ENCODE data around the gene SHISA5. TPM values are rescaled to one million over a fixed set of nuclear protein-coding genes. Genes with fewer than 3 reads are reported as not detected.
A peak's percentile ranks its signal among the peaks of the same experiment; 100 is the strongest.
"Not testable (repeated sequence)": the region's sequence is repeated elsewhere in the genome, so short reads cannot be mapped to it uniquely, and the experiment has no call there.

SHISA5 gene, protein sequence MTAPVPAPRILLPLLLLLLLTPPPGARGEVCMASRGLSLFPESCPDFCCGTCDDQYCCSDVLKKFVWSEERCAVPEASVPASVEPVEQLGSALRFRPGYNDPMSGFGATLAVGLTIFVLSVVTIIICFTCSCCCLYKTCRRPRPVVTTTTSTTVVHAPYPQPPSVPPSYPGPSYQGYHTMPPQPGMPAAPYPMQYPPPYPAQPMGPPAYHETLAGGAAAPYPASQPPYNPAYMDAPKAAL
- 32.4 TPM for total RNA-seq

DNA sequence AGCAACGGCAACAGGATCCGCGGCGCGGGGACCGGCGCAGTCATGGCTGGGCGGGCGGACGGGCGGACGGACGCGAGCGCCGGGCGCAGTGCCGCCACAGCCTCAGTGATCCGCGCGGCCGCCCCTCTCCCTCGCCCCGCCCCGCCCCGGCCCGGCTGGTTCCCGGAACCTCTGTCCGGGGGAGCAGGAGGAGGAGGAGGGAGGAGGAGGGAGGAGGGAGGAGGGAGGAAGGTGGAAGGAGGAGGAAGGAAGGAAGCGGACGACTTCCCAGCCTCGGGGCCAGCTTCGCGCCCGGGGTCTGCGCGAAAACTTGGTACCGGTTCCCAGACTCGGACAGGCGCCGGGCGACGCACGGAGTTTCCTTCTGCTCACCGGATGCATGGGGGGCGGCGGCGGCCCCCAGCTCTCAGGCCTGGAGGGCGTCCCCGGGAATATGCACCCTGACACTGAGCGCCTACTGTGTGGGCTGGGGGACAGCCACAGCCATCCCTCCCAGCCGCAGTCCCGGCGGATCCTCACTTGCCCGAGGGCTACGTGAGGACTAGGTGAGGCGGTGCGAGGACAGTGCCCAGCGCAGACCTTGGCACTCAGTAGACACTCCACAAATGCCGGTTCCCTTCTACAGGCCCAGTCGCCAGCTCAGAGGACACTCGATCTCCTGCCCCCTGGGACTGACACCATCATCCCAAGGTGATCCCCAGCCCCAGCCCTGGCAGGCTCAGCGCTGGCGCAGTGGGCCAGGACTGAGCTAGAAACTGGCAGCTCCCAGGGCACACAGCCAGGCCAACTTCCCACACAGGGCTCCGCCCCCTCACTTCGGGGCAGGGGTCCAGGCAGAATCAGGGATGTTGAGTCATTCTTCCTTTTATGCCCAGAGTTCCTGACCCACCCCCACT lies at the start of gene SHISA5:
TSS of gene SHISA5 (minus strand) at position 124 of the 896 bp plus-strand sequence. CDS start at position 44, 80 bp downstream.
- H3K4me1 ChIP-seq (ENCODE audit: control insufficient read depth in 3 of 3, insufficient read depth in 3 of 3, low read length in 3 of 3): peaks cover 27 to 41% (median 33%) of the 10 kb centered on the region in 3 donors
- peak within 1 kb of the TSS; percentile 77 to 81 (median 81) for H3K4me3 ChIP-seq (ENCODE audit: low read length in 3 of 3)
- peak within 1 kb of the TSS; percentile 79 to 80 (median 80) for H3K9ac ChIP-seq (ENCODE audit: low read depth in 1 of 3, low read length in 3 of 3)
- no peaks in the 10 kb centered on the region for H3K9me3 ChIP-seq (ENCODE audit: control insufficient read depth in 3 of 3, low read length in 3 of 3)
- H3K27ac ChIP-seq (ENCODE audit: low read depth, low read length): peak within 1 kb of the TSS; percentile 92
- peaks cover 2 to 5% (median 2%) of the 10 kb centered on the region in 3 donors for H3K36me3 ChIP-seq (ENCODE audit: control insufficient read depth in 3 of 3, insufficient read depth in 3 of 3, low read length in 3 of 3)
- no peaks in the 10 kb centered on the region for H3K27me3 ChIP-seq (ENCODE audit: control insufficient read depth in 3 of 3, insufficient read depth in 3 of 3, low read length in 3 of 3)

DNA sequence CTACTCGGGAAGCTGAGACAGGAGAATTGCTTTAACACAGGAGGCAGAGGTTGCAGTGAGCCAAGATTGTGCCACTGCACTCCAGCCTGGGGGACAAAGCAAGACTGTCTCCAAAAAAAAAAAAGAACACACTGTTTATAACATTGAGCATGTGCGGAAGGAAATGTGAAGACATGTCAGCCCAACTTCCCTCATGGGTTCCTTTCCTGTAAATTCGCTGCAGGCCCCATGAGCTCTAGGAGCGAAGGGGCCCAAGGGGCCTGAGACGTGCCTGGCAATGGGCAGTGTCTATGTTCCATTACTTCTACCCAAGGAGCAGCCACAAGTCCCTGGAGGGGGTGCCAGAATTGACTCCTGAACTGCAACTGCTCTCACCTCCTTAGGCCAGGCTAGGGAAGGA lies 49.4 kb upstream of the SHISA5 start:
- Histone ChIP-seq H3K36me3 (ENCODE audit: control insufficient read depth in 3 of 3, insufficient read depth in 3 of 3, low read length in 3 of 3) (no peaks in the 10 kb centered on the region), H3K27ac (ENCODE audit: low read depth, low read length) (no peak overlapping the region), H3K9ac (ENCODE audit: low read depth in 1 of 3, low read length in 3 of 3) (no peak overlapping the region), H3K4me1 (ENCODE audit: control insufficient read depth in 3 of 3, insufficient read depth in 3 of 3, low read length in 3 of 3) (peaks cover 21 to 24% (median 21%) of the 10 kb centered on the region in 3 donors), H3K9me3 (ENCODE audit: control insufficient read depth in 3 of 3, low read length in 3 of 3) (no peaks in the 10 kb centered on the region), H3K27me3 (ENCODE audit: control insufficient read depth in 3 of 3, insufficient read depth in 3 of 3, low read length in 3 of 3) (no peaks in the 10 kb centered on the region), H3K4me3 (ENCODE audit: low read length in 3 of 3) (no peak overlapping the region)

DNA sequence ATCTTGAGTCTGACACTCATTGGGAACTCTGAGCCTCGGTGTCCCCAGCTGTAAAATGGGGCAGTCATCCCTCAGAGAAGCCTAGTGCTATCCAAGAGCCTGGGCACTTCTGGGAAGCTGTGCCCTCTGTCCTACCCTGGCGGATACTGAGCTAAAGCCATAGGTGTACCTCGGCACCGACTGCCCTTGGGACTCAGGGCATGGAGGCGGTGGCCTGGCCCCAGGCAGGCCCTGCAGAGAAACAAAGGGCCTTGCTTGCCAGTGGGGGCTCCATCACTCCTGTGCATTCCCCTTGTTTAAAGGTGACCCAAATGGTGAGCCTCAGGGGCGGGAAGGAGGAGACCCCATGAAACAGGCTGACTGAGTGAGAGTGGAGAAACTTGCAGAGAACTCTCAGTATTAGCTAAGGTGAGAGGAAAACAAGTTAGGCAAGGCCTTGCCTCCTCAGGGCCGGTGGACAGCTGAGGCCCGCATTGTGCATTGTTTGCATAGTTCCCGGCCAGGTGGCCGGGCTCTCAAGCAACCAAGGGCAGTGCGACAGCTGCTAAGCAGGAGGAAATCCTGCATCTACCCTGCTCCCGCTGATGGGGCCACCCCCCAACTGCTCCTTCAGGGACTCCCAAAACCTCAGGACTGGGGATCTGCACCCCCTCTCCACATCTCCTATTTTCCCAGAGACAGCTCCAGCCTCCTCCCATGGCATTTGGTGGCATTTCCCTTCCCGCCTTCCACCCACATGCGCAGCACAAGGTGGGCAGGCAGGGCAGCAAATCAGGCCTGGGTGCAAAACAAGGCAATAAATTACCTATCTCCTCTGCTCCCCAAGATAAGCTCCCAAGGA lies 48.4 kb upstream of the SHISA5 start:
- Histone ChIP-seq H3K9me3 (ENCODE audit: control insufficient read depth in 3 of 3, low read length in 3 of 3) (no peaks in the 10 kb centered on the region), H3K27ac (ENCODE audit: low read depth, low read length) (no peak overlapping the region), H3K4me3 (ENCODE audit: low read length in 3 of 3) (no peak overlapping the region), H3K4me1 (ENCODE audit: control insufficient read depth in 3 of 3, insufficient read depth in 3 of 3, low read length in 3 of 3) (peaks cover 13 to 16% (median 14%) of the 10 kb centered on the region in 3 donors), H3K36me3 (ENCODE audit: control insufficient read depth in 3 of 3, insufficient read depth in 3 of 3, low read length in 3 of 3) (peaks cover 0 to 2% (median 0%) of the 10 kb centered on the region in 3 donors), H3K27me3 (ENCODE audit: control insufficient read depth in 3 of 3, insufficient read depth in 3 of 3, low read length in 3 of 3) (no peaks in the 10 kb centered on the region), H3K9ac (ENCODE audit: low read depth in 1 of 3, low read length in 3 of 3) (no peak overlapping the region)

DNA sequence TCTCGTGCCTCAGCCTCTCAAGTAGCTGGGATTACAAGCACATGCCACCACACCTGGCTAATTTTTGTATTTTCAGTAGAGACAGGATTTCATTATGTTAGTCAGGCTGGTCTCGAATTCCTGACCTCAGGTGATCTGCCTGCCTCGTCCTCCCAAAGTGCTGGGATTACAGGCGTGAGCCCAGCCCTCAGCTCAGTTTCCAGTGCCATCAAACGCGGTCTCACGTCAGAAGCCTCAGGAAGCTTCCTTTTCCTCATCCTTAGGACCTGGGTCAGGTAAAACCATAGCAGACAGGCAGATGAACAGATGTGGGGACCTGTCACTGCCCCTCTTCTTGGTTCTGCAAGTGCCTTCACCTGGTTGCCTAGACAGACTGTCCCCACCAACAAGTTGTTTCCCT lies 47.7 kb upstream of the SHISA5 start:
- H3K4me3 ChIP-seq (ENCODE audit: low read length in 3 of 3); H3K9ac ChIP-seq (ENCODE audit: low read depth in 1 of 3, low read length in 3 of 3); H3K27me3 ChIP-seq (ENCODE audit: control insufficient read depth in 3 of 3, insufficient read depth in 3 of 3, low read length in 3 of 3); H3K27ac ChIP-seq (ENCODE audit: low read depth, low read length); H3K36me3 ChIP-seq (ENCODE audit: control insufficient read depth in 3 of 3, insufficient read depth in 3 of 3, low read length in 3 of 3); H3K9me3 ChIP-seq (ENCODE audit: control insufficient read depth in 3 of 3, low read length in 3 of 3): not testable (repeated sequence)
- peaks cover 9 to 12% (median 10%) of the 10 kb centered on the region in 3 donors for H3K4me1 ChIP-seq (ENCODE audit: control insufficient read depth in 3 of 3, insufficient read depth in 3 of 3, low read length in 3 of 3)

DNA sequence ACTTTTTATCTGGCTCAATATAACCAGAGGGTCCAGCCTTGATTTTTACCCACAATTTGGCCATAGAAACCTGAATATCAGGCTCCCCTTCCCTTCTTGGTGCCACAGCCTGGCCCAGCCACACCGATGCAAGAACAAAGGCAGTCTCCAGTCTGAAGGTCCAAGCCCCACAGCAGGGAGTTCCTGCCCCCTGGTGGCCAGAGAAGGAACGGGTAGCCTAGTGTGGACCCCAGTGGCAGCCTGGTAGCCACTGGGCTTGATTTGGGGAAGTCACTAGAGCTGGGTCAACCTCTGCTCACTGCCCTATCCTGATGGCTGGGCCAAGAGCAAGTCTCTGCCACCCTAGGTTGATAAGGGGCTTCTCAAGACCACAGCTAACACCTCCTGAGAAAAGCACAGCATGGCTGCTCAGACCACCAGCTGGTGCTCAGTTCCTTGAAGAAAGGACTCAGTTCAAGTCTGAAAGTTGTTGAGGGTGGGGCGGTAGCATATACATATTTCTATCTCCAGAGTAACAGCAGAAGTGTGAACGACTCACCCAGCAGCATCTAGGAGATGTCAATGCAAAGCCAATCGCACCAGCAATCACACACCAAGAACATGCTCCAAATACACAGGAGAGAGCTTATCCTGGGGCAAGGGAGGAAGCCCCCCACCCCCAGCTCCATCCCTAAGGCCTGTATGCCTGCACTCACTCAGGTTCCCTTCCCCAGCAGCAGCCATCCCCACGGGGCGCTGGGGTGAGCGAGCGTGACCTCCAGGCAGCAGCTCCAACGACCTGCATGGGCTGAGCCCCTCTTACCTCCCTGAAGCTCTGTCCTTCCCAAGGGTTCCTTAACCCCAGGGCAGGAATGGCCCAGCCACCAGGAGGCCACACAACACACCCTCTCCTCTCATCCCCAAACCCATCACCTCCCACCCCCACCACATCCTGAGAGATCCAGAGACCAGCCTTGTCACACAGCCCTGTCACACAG lies 45.0 kb upstream of the SHISA5 start:
- Histone ChIP-seq H3K36me3 (ENCODE audit: control insufficient read depth in 3 of 3, insufficient read depth in 3 of 3, low read length in 3 of 3) (peaks cover 2 to 11% (median 5%) of the 10 kb centered on the region in 3 donors), H3K27ac (ENCODE audit: low read depth, low read length) (no peak overlapping the region), H3K9me3 (ENCODE audit: control insufficient read depth in 3 of 3, low read length in 3 of 3) (no peaks in the 10 kb centered on the region), H3K9ac (ENCODE audit: low read depth in 1 of 3, low read length in 3 of 3) (peak overlapping the region in 2 of 3 donors; percentile 10 to 43), H3K4me3 (ENCODE audit: low read length in 3 of 3) (no peak overlapping the region), H3K27me3 (ENCODE audit: control insufficient read depth in 3 of 3, insufficient read depth in 3 of 3, low read length in 3 of 3) (no peaks in the 10 kb centered on the region), H3K4me1 (ENCODE audit: control insufficient read depth in 3 of 3, insufficient read depth in 3 of 3, low read length in 3 of 3) (peaks cover 0 to 6% (median 5%) of the 10 kb centered on the region in 3 donors)

DNA sequence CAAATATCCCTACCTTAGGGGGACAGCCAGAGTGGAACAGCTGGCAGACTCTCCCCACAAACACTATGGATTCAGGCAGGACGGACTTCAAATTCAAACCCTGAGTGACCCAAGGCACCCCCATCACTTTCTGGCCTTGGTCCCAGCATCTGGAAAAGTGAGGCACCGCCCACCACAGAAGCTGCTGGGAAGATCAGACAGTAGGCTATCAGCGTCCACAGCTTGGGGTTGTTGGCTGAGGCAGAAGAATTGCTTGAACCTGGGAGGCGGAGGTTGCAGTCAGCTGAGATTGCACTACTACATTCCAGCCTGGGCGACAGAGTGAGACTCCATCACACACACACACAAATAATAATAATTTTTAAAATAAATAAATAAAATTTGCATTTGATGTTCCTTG lies 44.2 kb upstream of the SHISA5 start:
- Histone ChIP-seq H3K27ac (ENCODE audit: low read depth, low read length) (no peak overlapping the region), H3K4me3 (ENCODE audit: low read length in 3 of 3) (no peak overlapping the region), H3K27me3 (ENCODE audit: control insufficient read depth in 3 of 3, insufficient read depth in 3 of 3, low read length in 3 of 3) (no peaks in the 10 kb centered on the region), H3K36me3 (ENCODE audit: control insufficient read depth in 3 of 3, insufficient read depth in 3 of 3, low read length in 3 of 3) (peaks cover 2 to 11% (median 5%) of the 10 kb centered on the region in 3 donors), H3K9ac (ENCODE audit: low read depth in 1 of 3, low read length in 3 of 3) (no peak overlapping the region), H3K9me3 (ENCODE audit: control insufficient read depth in 3 of 3, low read length in 3 of 3) (no peaks in the 10 kb centered on the region), H3K4me1 (ENCODE audit: control insufficient read depth in 3 of 3, insufficient read depth in 3 of 3, low read length in 3 of 3) (peaks cover 6 to 12% (median 11%) of the 10 kb centered on the region in 3 donors)

DNA sequence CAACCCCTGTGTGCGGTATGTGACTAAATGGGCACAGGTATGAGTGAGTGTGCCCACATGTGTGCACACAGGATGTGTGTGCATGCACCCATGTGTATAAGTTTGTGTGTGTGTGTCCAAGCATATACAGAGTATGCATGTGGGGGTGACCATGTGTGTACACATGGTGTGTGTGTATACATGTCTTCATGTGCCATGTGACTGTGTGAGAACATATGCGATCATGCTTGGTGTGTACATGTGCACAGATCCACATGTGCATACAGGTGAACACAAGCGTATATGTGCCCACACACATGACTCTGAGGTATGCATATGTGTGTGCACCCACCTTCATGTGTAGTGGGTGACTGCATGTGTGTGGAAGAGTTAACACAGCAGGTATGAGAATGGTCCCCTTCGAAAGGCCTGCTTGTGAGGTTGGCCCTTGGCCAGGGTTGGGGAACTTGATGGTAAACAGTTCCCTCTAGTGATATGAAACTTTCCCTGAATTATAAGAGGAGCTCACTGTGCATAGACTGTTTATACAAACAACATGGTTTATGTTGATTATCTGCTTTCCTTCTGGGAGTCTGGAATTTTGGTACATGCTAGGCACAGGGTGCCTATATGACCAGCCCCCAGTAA lies 42.3 kb upstream of the SHISA5 start:
- peaks cover 2 to 11% (median 5%) of the 10 kb centered on the region in 3 donors for H3K36me3 ChIP-seq (ENCODE audit: control insufficient read depth in 3 of 3, insufficient read depth in 3 of 3, low read length in 3 of 3)
- H3K27ac ChIP-seq (ENCODE audit: low read depth, low read length): no peak overlapping the region
- no peak overlapping the region for H3K9ac ChIP-seq (ENCODE audit: low read depth in 1 of 3, low read length in 3 of 3)
- no peak overlapping the region for H3K4me3 ChIP-seq (ENCODE audit: low read length in 3 of 3)
- H3K9me3 ChIP-seq (ENCODE audit: control insufficient read depth in 3 of 3, low read length in 3 of 3): no peaks in the 10 kb centered on the region
- H3K27me3 ChIP-seq (ENCODE audit: control insufficient read depth in 3 of 3, insufficient read depth in 3 of 3, low read length in 3 of 3): no peaks in the 10 kb centered on the region
- H3K4me1 ChIP-seq (ENCODE audit: control insufficient read depth in 3 of 3, insufficient read depth in 3 of 3, low read length in 3 of 3): peaks cover 12 to 17% (median 16%) of the 10 kb centered on the region in 3 donors

DNA sequence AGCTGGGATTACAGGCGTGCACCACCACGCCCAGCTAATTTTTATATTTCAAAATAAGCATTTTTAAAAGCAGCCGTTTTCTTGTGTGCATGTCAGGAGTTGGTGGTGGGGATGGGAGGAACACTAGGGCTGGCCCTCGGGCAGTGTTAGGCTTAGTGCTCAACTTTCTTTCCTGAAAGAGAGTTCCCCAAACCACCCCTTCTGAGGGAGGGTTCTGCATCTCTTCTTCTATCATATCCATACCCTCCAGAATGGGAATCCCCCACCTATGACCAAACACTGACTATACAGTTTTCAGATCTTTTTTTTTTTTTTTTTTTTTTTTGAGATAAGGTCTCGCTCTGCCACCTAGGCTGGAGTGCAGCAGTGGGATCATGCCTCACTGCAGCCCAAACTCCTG lies 40.2 kb upstream of the SHISA5 start:
- Histone ChIP-seq H3K36me3 (ENCODE audit: control insufficient read depth in 3 of 3, insufficient read depth in 3 of 3, low read length in 3 of 3) (peaks cover 4 to 15% (median 9%) of the 10 kb centered on the region in 3 donors), H3K4me1 (ENCODE audit: control insufficient read depth in 3 of 3, insufficient read depth in 3 of 3, low read length in 3 of 3) (peaks cover 12 to 17% (median 16%) of the 10 kb centered on the region in 3 donors), H3K4me3 (ENCODE audit: low read length in 3 of 3) (no peak overlapping the region), H3K27me3 (ENCODE audit: control insufficient read depth in 3 of 3, insufficient read depth in 3 of 3, low read length in 3 of 3) (no peaks in the 10 kb centered on the region), H3K27ac (ENCODE audit: low read depth, low read length) (no peak overlapping the region), H3K9ac (ENCODE audit: low read depth in 1 of 3, low read length in 3 of 3) (no peak overlapping the region), H3K9me3 (ENCODE audit: control insufficient read depth in 3 of 3, low read length in 3 of 3) (no peaks in the 10 kb centered on the region)

Data from skeletal muscle tissue (tissue), 4 donors.